Measurements from ENCODE around the gene HIKESHI. TPM values are rescaled to one million over a fixed set of nuclear protein-coding genes. Genes with fewer than 3 reads are reported as not detected.

HIKESHI gene
- total and polyA plus RNA-seq, 10 donors: 22.5 to 44.9 (median 25.8) TPM

- no peak for TF ChIP-seq CTCF (IDR thresholded peaks at IDR 0.05 in 8 of 11, conservative IDR thresholded peaks at IDR 0.05 in 3 of 11)
- no peak for TF ChIP-seq POLR2AphosphoS5 (IDR thresholded peaks at IDR 0.05)
- no peak for TF ChIP-seq POLR2A (IDR thresholded peaks at IDR 0.05)
- Histone ChIP-seq H3K4me3 (no peak overlapping the region), H3K27ac (no peak overlapping the region), H3K36me3 (no peaks in the 10 kb centered on the region), H3K27me3 (replicated peaks in 1 of 7) (peaks cover 0 to 8% (median 0%) of the 10 kb centered on the region in 7 donors), H3K9me3 (no peaks in the 10 kb centered on the region), H3K4me1 (peaks cover 0 to 4% (median 0%) of the 10 kb centered on the region in 6 donors)
- WGBS, 5 donors: 56 to 64% (median 60%) methylated on average over 6 of the region's 6 CpGs
- intact Hi-C loops (cut with DNase I; ENCODE audit: low total_unique reads): no loop called here
- DNase-seq: no peak
Measured at GRCh38 chr11:86370922-86371594, 69.0 kb downstream of the HIKESHI start.

DNA sequence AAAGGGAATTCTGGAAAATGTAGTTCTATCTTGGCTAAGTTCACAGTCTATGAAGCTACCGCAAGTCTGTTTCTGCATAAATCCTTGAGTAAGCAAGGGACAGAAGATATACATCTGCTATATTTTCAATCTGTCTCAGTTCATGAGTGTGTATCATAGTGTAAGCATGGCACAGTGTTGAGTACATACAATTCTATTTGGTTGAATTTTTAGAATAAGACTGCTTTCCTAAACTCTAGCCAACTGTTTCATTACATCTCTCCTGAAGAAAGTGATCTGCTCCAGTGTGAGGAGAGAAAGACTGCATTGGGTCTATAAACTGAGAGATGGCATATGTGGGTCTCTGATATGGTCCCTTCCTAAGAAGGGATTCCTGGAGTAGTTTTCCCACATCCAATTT lies 70.0 kb downstream of the HIKESHI start:
- 100% methylated on average over 1 of the region's 1 CpG for WGBS, 5 donors
- Histone ChIP-seq H3K36me3 (no peaks in the 10 kb centered on the region), H3K4me1 (peaks cover 0 to 4% (median 0%) of the 10 kb centered on the region in 6 donors), H3K27me3 (replicated peaks in 1 of 7) (peaks cover 0 to 8% (median 0%) of the 10 kb centered on the region in 7 donors), H3K9me3 (no peaks in the 10 kb centered on the region), H3K27ac (no peak overlapping the region), H3K4me3 (no peak overlapping the region)
- DNase-seq: no peak
- intact Hi-C loops (cut with DNase I; ENCODE audit: low total_unique reads): no loop called here
- TF ChIP-seq POLR2A (IDR thresholded peaks at IDR 0.05): no peak
- no peak for TF ChIP-seq CTCF (IDR thresholded peaks at IDR 0.05 in 8 of 11, conservative IDR thresholded peaks at IDR 0.05 in 3 of 11)
- TF ChIP-seq POLR2AphosphoS5 (IDR thresholded peaks at IDR 0.05): no peak

- intact Hi-C loops (cut with DNase I; ENCODE audit: low total_unique reads): no loop called here
Measured at GRCh38 chr11:86372586-86372985, 70.5 kb downstream of the HIKESHI start.

More at GRCh38 chr11:86372586-86372985, 70.5 kb downstream of the HIKESHI start:
- H3K9me3 ChIP-seq: no peaks in the 10 kb centered on the region
- peaks cover 0 to 4% (median 0%) of the 10 kb centered on the region in 6 donors for H3K4me1 ChIP-seq
- H3K27ac ChIP-seq: no peak overlapping the region
- DNase-seq: no peak
- H3K36me3 ChIP-seq: no peaks in the 10 kb centered on the region
- H3K4me3 ChIP-seq: no peak overlapping the region
- TF ChIP-seq POLR2AphosphoS5 (IDR thresholded peaks at IDR 0.05) (no peak), POLR2A (IDR thresholded peaks at IDR 0.05) (no peak), CTCF (IDR thresholded peaks at IDR 0.05 in 8 of 11, conservative IDR thresholded peaks at IDR 0.05 in 3 of 11) (no peak)
- peaks cover 0 to 8% (median 0%) of the 10 kb centered on the region in 7 donors for H3K27me3 ChIP-seq (replicated peaks in 1 of 7)
